Peyer's patch (tissue), 4 donors: ENCODE results near the gene HPSE2.

Source experiments
- CTCF ChIP-seq, 6 experiments: fragments of 450-650 bp in 4 of 6; fragments of 200-600 bp in 2 of 6; sonication (generic) in 1 of 6; IDR thresholded peaks; one replicate each; pipeline ENCODE4 v1.5.1; 2017 to 2019; ENCODE audit warnings: antibody characterized with exemption in 6 of 6, mild to moderate bottlenecking in 3 of 6, moderate library complexity in 1 of 6
- POLR2A ChIP-seq, 2 donors: fragments of 450-650 bp; IDR thresholded peaks; one replicate each; pipeline ENCODE4 v1.5.1; 2017; ENCODE audit warnings: antibody characterized with exemption in 2 of 2, mild to moderate bottlenecking in 2 of 2, moderate library complexity in 2 of 2

GRCh38 chr10:98457721-98458120, 777.9 kb downstream of the HPSE2 start:
- TF ChIP-seq CTCF (IDR thresholded peaks at IDR 0.05) (no peak), POLR2A (IDR thresholded peaks at IDR 0.05) (no peak)
